B cell (primary cell): Measurements from ENCODE around the gene CFL2. TPM values are rescaled to one million over a fixed set of nuclear protein-coding genes. Genes with fewer than 3 reads are reported as not detected.
A peak's percentile ranks its signal among the peaks of the same experiment; 100 is the strongest.

Source experiments
- ATAC-seq: fragments of 200-7000 bp; cut with Tn5 transposase; one replicate; pipeline ENCODE4 v1.10.0; 2021; ENCODE audit warnings: low read depth, mild to moderate bottlenecking, moderate number of reproducible peaks, moderate library complexity
- CTCF ChIA-PET: fragments of 350-600 bp; sonication (Branson Sonifier 250); formaldehyde crosslinking; loops from one replicate; lab custom pipeline; 2021; ENCODE audit warnings: antibody characterized with exemption, inconsistent platforms; lab: Charles Lee
- POLR2A ChIA-PET: fragments of 350-600 bp; sonication (Branson Sonifier 250); formaldehyde crosslinking; loops from one replicate; lab custom pipeline; 2021; ENCODE audit warnings: antibody characterized with exemption; lab: Charles Lee
- DNase-seq: peaks from one replicate; pipeline ENCODE4 v3.0.0; 2013
- H2AFZ ChIP-seq: 2 replicates; pipeline ENCODE4 v1.6.1; 2012; ENCODE audit warnings: mild to moderate bottlenecking, low read depth, low read length; ENCODE audit not compliant: insufficient read depth, poor library complexity, severe bottlenecking
- H3K27ac ChIP-seq, 2 donors: 1 replicate in 1 of 2; 2 replicates in 1 of 2; pipeline ENCODE4 v1.5.1; 2012 to 2013; ENCODE audit warnings: low read length in 2 of 2, mild to moderate bottlenecking in 2 of 2, moderate library complexity in 1 of 2
- H3K27me3 ChIP-seq, 4 experiments: fragments of 200-600 bp in 1 of 4; sonication (generic) in 1 of 4; replicated peaks in 1 of 4; 1 replicate in 2 of 4; 2 replicates in 2 of 4; pipeline versions ENCODE4 v1.6.1 to v1.7.0; 2013 to 2016; ENCODE audit warnings: low read length in 3 of 4, mild to moderate bottlenecking in 2 of 4, mixed read lengths in 1 of 4, moderate library complexity in 1 of 4; ENCODE audit not compliant: insufficient read depth in 4 of 4, control insufficient read depth in 3 of 4; ENCODE audit errors: control extremely low read depth in 1 of 4
- H3K36me3 ChIP-seq, 2 experiments: replicated peaks in 1 of 2; 1 replicate in 1 of 2; 2 replicates in 1 of 2; pipeline versions ENCODE4 v1.6.1 to v1.7.1; 2013; ENCODE audit warnings: low read length in 1 of 2; ENCODE audit not compliant: insufficient read depth in 2 of 2, control insufficient read depth in 1 of 2; ENCODE audit errors: control extremely low read depth in 1 of 2, extremely low read depth in 1 of 2
- H3K4me1 ChIP-seq, 2 donors: fragments of 200-600 bp in 1 of 2; sonication (generic) in 1 of 2; 1 replicate in 1 of 2; 2 replicates in 1 of 2; pipeline versions ENCODE4 v1.5.1 to v1.6.1; 2013 to 2017; ENCODE audit warnings: low read length in 2 of 2; ENCODE audit not compliant: control insufficient read depth in 2 of 2, insufficient read depth in 2 of 2
- H3K4me2 ChIP-seq: replicated peaks from 2 replicates; pipeline ENCODE3; 2012; ENCODE audit warnings: mild to moderate bottlenecking, low read depth, low read length; ENCODE audit not compliant: poor library complexity, severe bottlenecking
- H3K4me3 ChIP-seq, 5 experiments: fragments of 200-600 bp in 1 of 5; sonication (generic) in 1 of 5; 1 replicate in 3 of 5; 2 replicates in 2 of 5; pipeline versions ENCODE4 v1.5.1 to v1.7.0; 2011 to 2016; ENCODE audit warnings: low read length in 4 of 5, mild to moderate bottlenecking in 4 of 5, low read depth in 2 of 5, control low read depth in 1 of 5, moderate library complexity in 1 of 5; ENCODE audit not compliant: insufficient read depth in 1 of 5; ENCODE audit errors: control extremely low read depth in 1 of 5, extremely low read depth in 1 of 5
- H3K79me2 ChIP-seq: fragments of 200-600 bp; sonication (generic); one replicate; pipeline ENCODE4 v1.6.0; 2016; ENCODE audit warnings: low read length; ENCODE audit not compliant: control insufficient read depth, insufficient read depth
- H3K9ac ChIP-seq: fragments of 200-600 bp; sonication (generic); 2 replicates; pipeline ENCODE4 v1.6.1; 2017; ENCODE audit warnings: mild to moderate bottlenecking, low read length, moderate library complexity
- H3K9me3 ChIP-seq, 3 donors: one replicate each; pipeline versions ENCODE4 v1.6.1 to v1.7.1; 2013; ENCODE audit warnings: low read length in 2 of 3; ENCODE audit not compliant: control insufficient read depth in 2 of 3, insufficient read depth in 1 of 3; ENCODE audit errors: control extremely low read depth in 1 of 3
- H4K20me1 ChIP-seq: 2 replicates; pipeline ENCODE4 v1.6.0; 2012; ENCODE audit warnings: mild to moderate bottlenecking, low read length; ENCODE audit not compliant: insufficient read depth, control insufficient read depth, poor library complexity, severe bottlenecking
- H3K27ac Mint-ChIP-seq: one replicate; pipeline ENCODE4 v1.8.0; 2021; ENCODE audit warnings: mixed read lengths
- H3K27me3 Mint-ChIP-seq: one replicate; pipeline ENCODE4 v1.8.0; 2021; ENCODE audit warnings: mixed read lengths
- H3K4me1 Mint-ChIP-seq: one replicate; pipeline ENCODE4 v1.8.0; 2021; ENCODE audit warnings: mixed read lengths
- H3K4me3 Mint-ChIP-seq: one replicate; pipeline ENCODE4 v1.8.0; 2021; ENCODE audit warnings: mixed read lengths
- H3K9me3 Mint-ChIP-seq: one replicate; pipeline ENCODE4 v1.8.0; 2022; ENCODE audit warnings: mixed read lengths; ENCODE audit not compliant: insufficient read depth
- EZH2 ChIP-seq: IDR thresholded peaks from 2 replicates; pipeline ENCODE4 v1.6.1; 2012; ENCODE audit warnings: borderline replicate concordance, low read depth, mild to moderate bottlenecking, moderate library complexity, low read length; ENCODE audit not compliant: insufficient read depth, poor library complexity, severe bottlenecking
- WGBS: methylation state at CpG from one replicate; pipeline ENCODE4 v1.1.5; 2013; ENCODE audit warnings: missing lambda C conversion rate; ENCODE audit not compliant: insufficient coverage; 5-methylcytosine and 5-hydroxymethylcytosine counted together
- intact Hi-C: fragments of 100-400 bp; cut with micrococcal nuclease; formaldehyde crosslinking; loops from one replicate; pipeline ENCODE4 v1.10.0; 2022
- polyA plus RNA-seq: library from polyadenylated mRNA; depleted of rRNA; stranded (reverse); fragments of >200 nt; gene quantifications from 2 replicates; pipeline ENCODE4 v1.2.3, GENCODE V29; 2012
- total RNA-seq, 2 donors: library from RNA; stranded (reverse); fragments of 120-200 nt in 1 of 2; gene quantifications; 1 replicate in 1 of 2; 2 replicates in 1 of 2; pipeline versions ENCODE4 v1.2.3 to v1.2.4, GENCODE V29; 2013 to 2022
- TF ChIP-seq, protein P1 (sequence below): fragments of 200-600 bp; IDR thresholded peaks from one replicate; pipeline ENCODE4 v1.8.0; 2022; ENCODE audit warnings: antibody characterized with exemption, mild to moderate bottlenecking

CFL2 gene
- total and polyA plus RNA-seq, 2 donors (not counting 1 experiment from before 2014, with no cell fraction given): 9.6 to 21.9 TPM

DNA sequence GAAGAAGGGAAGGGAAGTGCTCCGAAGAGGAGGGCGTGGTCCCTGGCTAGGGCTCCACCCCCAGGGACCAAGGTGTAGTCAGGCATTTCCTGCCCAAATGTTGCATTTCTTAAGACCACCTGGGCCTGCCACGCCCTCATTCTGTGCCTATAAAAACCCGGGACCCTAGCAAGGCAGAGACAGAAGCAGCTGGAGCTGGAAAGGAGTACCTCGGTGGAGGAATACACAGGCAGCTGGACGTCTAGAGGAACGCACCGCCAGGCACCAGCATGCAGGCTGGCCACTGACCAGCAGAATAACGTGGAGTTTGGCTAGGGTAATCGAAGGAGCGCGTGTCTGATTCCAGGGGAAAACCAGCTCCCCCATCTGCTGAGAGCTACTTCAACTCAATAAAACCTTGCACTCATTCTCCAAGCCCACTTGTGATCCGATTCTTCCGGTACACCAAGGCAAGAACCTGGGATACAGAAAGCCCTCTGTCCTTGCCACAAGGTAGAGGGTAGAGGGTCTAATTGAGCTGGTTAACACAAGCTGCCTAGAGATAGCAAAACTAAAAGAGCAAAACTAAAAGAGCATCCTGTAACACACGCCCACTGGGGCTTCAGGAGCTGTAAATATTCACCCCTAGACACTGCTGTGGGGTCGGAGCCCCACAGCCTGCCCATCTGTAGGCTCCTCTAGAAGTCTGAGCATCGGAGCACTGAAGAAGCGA is 21.0 kb downstream of the CFL2 start:
- Histone ChIP-seq H3K4me1 (peaks cover 4 to 6% of the 10 kb centered on the region in 2 donors), H4K20me1 (no peaks in the 10 kb centered on the region), H3K9me3 (peaks cover 0 to 3% (median 1%) of the 10 kb centered on the region in 3 donors), H2AFZ (peak overlapping the region; percentile 55), H3K4me3 (no peak overlapping the region), H3K79me2 (no peaks in the 10 kb centered on the region), H3K9ac (no peak overlapping the region), H3K36me3 (no peaks in the 10 kb centered on the region), H3K27ac (no peak overlapping the region), H3K4me2 (peak overlapping the region; percentile 35), H3K27me3 (no peaks in the 10 kb centered on the region)
- Mint-ChIP-seq H3K27ac (no peak overlapping the region), H3K4me3 (peak overlapping the region; percentile 68), H3K9me3 (no peaks in the 10 kb centered on the region), H3K27me3 (peaks cover 2% of the 10 kb centered on the region), H3K4me1 (peaks cover 9% of the 10 kb centered on the region)
- POLR2A ChIA-PET: no interaction called here
- ATAC-seq (no peak), DNase-seq (peak; percentile 19)
- intact Hi-C loops: no loop called here
- CTCF ChIA-PET: interaction anchor here (0.8 to 1.1 kb wide), 2 partner anchors 21 to 29 kb away, joined by 3 to 5 read pairs; no protein-coding TSS in a partner anchor
- no peak for TF ChIP-seq EZH2
- TF ChIP-seq, protein P1, sequence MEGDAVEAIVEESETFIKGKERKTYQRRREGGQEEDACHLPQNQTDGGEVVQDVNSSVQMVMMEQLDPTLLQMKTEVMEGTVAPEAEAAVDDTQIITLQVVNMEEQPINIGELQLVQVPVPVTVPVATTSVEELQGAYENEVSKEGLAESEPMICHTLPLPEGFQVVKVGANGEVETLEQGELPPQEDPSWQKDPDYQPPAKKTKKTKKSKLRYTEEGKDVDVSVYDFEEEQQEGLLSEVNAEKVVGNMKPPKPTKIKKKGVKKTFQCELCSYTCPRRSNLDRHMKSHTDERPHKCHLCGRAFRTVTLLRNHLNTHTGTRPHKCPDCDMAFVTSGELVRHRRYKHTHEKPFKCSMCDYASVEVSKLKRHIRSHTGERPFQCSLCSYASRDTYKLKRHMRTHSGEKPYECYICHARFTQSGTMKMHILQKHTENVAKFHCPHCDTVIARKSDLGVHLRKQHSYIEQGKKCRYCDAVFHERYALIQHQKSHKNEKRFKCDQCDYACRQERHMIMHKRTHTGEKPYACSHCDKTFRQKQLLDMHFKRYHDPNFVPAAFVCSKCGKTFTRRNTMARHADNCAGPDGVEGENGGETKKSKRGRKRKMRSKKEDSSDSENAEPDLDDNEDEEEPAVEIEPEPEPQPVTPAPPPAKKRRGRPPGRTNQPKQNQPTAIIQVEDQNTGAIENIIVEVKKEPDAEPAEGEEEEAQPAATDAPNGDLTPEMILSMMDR: no peak
- 77% methylated on average over 15 of the region's 18 CpGs for WGBS

DNA sequence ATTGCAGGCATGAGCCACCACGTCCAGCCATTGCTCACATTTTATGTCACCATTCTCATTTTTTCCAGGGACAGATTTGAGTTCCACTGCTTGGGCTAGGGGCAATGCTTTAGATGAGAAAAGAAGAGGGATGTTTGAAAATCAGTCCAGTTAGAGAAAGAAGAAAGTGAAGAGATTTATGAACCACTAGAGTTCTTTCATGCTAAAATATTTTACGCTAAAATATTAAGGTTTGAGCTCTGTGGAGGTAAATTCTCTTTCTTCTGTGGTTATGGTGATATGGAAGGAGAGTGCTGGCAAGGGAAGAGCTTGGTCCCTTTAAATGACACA is 21.5 kb downstream of the CFL2 start:
- TF ChIP-seq, protein P1: no peak
- no peak for TF ChIP-seq EZH2
- WGBS: 100% methylated on average over 1 of the region's 2 CpGs
- Histone ChIP-seq H3K4me2 (peak overlapping the region; percentile 35), H3K4me1 (peaks cover 4 to 6% of the 10 kb centered on the region in 2 donors), H3K9me3 (peaks cover 0 to 3% (median 1%) of the 10 kb centered on the region in 3 donors), H2AFZ (peak overlapping the region; percentile 55), H3K27me3 (no peaks in the 10 kb centered on the region), H3K9ac (no peak overlapping the region), H3K79me2 (no peaks in the 10 kb centered on the region), H3K4me3 (no peak overlapping the region), H3K36me3 (no peaks in the 10 kb centered on the region), H3K27ac (no peak overlapping the region), H4K20me1 (no peaks in the 10 kb centered on the region)
- H3K27me3 Mint-ChIP-seq: peaks cover 4% of the 10 kb centered on the region
- ATAC-seq: no peak
- POLR2A ChIA-PET: no interaction called here
- intact Hi-C loops: no loop called here
- H3K9me3 Mint-ChIP-seq: no peaks in the 10 kb centered on the region
- no peak for DNase-seq
- H3K4me1 Mint-ChIP-seq: peaks cover 9% of the 10 kb centered on the region
- CTCF ChIA-PET: interaction anchor here (0.8 kb wide), 1 partner anchor 30 kb away, joined by 5 read pairs; no protein-coding TSS in a partner anchor
- no peak overlapping the region for H3K4me3 Mint-ChIP-seq
- H3K27ac Mint-ChIP-seq: no peak overlapping the region
